IPS-18c (cell line): ENCODE data around the gene STIL.

Source experiments
- H3K4me3 ChIP-seq: 2 replicates; pipeline ENCODE4 v1.7.0; 2013; ENCODE audit warnings: low read depth, mild to moderate bottlenecking, low read length, moderate library complexity; ENCODE audit not compliant: insufficient read depth
- H3K9me3 ChIP-seq: one replicate; pipeline ENCODE4 v1.6.1; 2013; ENCODE audit warnings: mild to moderate bottlenecking, low read length, moderate library complexity; ENCODE audit not compliant: control insufficient read depth, insufficient read depth

STIL gene

DNA sequence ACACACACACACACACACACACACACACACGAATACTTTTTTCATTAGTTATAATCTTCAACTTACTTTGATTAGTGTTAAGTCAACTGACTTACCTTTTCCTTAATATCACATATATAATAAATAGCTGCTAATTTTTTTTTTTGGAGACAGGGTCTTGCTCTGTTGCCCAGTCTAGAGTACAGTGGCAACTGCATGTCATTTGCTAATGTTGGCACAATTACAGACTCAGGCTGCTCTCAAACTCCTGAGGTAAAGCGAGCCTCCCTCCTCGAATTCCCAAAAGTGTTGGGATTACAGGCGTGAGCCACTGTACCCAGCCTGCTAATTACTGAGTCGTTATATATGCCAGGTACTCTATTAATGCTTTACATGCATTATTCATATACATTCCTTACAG, 61.2 kb downstream of the STIL start:
- no peaks in the 10 kb centered on the region for H3K9me3 ChIP-seq
- H3K4me3 ChIP-seq = no peak overlapping the region

DNA sequence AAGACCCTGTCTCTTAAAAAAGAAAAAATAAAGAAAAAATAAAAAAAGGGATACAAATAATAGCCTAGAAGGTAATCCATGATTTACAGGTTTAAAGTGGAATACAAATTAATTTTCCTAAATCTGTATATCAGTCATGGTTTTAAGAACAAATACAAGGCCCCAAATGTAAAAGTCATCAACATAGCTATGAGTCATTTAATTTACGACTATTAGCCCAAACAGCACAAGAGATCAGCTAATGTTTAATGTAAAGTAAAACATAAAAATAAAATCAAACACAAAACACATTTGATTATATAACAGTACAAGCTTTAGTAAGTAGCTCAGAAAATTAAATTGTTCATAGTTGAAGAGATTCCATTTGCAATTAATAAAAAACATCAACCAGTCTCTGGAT, 61.6 kb downstream of the STIL start:
- Histone ChIP-seq H3K9me3 (no peaks in the 10 kb centered on the region), H3K4me3 (no peak overlapping the region)

DNA sequence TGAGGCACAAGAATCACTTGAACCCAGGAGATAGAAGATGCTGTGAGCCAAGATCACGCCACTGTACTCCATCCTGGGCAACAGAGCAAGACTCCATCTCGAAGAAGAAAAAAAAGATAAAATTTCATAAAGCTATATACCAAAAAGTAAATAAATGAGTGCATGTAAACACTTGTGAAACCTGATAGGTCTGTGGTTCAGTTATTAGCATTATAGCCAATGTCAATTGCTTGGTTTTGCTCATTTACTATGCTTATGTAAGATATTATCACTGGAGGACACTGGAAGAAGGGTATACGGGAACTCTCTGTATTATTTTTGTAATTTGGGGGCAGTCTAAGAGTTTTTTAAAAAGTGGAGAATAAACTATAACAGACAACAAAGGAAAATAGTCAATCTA, 64.2 kb downstream of the STIL start:
- Histone ChIP-seq H3K4me3 (no peak overlapping the region), H3K9me3 (no peaks in the 10 kb centered on the region)

GRCh38 chr1:47244339-47244862, 69.5 kb downstream of the STIL start:
- Histone ChIP-seq H3K4me3 (no peak overlapping the region), H3K9me3 (no peaks in the 10 kb centered on the region)

DNA sequence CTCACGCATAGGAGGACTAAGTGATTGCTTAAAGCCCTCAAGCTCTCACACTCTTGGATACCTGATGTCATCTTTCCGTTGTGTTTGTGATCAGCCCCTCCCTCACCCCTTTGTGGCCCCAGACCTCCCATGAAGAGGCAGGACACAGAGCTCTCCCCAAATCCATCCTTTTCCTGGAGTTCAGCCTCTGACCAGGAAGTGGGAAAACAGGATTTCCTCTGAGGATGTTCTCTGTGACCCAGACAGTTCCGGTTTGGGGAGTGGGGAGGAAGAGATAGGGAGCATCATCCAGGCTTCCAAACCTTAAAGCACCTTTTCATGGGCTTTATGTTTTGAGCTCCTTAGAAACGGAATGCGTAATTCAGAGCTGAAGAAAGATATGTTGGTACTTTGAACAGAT, 70.0 kb downstream of the STIL start:
- Histone ChIP-seq H3K9me3 (no peaks in the 10 kb centered on the region), H3K4me3 (no peak overlapping the region; the same call in 1 of the 2 replicates)

DNA sequence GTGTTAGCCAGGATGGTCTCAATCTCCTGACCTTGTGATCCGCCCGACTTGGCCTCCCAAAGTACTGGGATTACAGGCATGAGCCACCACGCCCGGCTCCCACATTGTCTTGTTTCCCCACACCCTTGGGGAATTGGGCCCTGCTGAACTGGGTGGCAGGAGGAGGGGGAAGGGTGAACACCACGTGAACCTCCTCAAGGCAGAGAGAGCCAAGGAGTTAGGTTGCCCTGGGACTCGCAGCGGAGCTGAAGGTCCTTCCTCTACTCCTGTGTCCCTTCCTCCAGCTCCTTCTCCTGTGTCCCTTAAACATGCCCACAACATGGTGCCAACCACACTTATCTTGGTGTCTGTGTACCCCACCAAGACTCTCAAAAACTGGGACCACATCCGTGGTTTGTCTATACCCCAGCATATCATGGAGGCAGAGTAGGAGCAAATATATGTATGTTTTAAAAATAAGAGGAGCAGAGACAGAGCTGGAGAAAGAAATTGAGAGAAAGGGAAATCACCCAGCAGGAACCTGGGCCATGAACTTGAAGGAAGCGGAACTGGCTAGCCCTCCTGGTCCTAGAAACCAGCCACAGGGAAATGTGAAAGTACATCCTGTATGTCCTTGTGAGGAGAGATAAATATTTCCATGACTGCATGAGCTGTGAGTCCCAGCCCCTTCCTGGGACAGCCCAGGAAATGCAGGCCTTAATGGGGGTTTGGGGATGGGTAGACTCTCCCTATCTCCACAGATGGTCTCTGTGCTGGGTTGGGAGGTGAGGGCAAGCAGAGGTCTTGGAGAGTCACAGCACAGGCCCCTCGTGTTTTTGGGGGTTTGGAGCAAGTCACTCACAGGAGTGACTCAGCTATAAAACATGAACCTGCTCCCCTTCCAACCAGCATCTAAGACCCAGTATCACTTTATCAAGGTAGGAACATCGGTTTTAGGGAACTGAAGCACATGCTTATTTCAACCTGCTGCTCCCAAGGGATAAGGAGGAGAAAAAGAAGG, 72.5 kb downstream of the STIL start:
- H3K4me3 ChIP-seq = no peak overlapping the region
- H3K9me3 ChIP-seq = no peaks in the 10 kb centered on the region

- no peak overlapping the region for H3K4me3 ChIP-seq
- peaks cover 4% of the 10 kb centered on the region for H3K9me3 ChIP-seq
Observed at GRCh38 chr1:47238935-47239592, 74.9 kb downstream of the STIL start.

- peaks cover 4% of the 10 kb centered on the region for H3K9me3 ChIP-seq
- H3K4me3 ChIP-seq = no peak overlapping the region
Observed at GRCh38 chr1:47235806-47236205, 78.1 kb downstream of the STIL start.

- Histone ChIP-seq H3K9me3 (peaks cover 4% of the 10 kb centered on the region), H3K4me3 (no peak overlapping the region)
Observed at GRCh38 chr1:47235241-47235681, 78.7 kb downstream of the STIL start.

- H3K4me3 ChIP-seq = no peak overlapping the region
- peaks cover 4% of the 10 kb centered on the region for H3K9me3 ChIP-seq
Observed at GRCh38 chr1:47233186-47233585, 80.8 kb downstream of the STIL start.

GRCh38 chr1:47232187-47232874, 81.6 kb downstream of the STIL start, which contains the start of gene TAL1:
TSS of gene TAL1 (minus strand) at chr1:47232225. CDS start at chr1:47225888, 6,337 bp downstream.
- peak within 1 kb of the TSS; percentile 28; the same call in 1 of the 2 replicates for H3K4me3 ChIP-seq

DNA sequence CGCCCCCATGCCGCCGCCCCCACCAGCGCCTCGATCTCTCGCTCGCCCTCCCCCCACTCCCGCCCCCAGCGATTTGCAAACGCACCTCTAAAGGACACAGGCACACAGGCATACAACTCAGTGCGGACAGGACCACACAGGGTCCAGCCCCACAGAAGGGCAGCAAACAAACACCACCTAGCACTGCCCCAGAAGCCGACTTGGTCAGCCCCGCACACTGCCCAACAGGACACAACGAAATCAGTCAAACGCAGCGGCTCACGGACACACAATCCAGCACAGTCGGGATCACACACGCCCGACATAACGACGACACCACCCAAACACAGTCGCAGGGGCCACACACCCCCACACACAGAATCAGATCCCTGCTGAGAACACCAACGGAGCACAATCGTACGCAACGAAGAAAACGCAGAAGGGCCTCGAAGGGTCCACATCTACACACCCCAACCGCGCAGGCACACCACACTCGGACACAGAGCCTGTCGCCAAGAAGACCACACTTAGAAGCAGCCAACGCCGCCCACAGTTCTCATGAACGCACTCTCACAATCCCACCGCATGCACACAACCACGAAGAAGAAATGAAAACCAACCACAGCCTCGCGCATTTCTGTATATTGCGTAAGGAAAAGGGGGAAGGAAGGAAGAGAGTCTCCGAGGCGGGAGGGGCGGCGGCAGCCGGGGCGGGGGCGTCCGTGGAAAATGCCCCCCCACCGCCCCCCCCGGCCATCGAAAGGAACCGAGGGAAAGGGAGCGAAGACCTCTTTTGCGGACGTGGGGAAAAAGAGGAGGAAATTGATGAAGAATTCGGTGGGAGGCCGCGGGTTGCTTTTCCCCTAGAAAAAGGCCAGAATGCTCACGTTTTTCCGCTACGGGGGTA, 82.4 kb downstream of the STIL start:
- Histone ChIP-seq H3K9me3 (peaks cover 4% of the 10 kb centered on the region), H3K4me3 (peak overlapping the region; percentile 28; the same call in 1 of the 2 replicates)

More at GRCh38 chr1:47232187-47232874, 81.6 kb downstream of the STIL start, which contains the start of gene TAL1:
- peaks cover 4% of the 10 kb centered on the region for H3K9me3 ChIP-seq

GRCh38 chr1:47230692-47231300, 83.2 kb downstream of the STIL start:
- Histone ChIP-seq H3K9me3 (peaks cover 4% of the 10 kb centered on the region), H3K4me3 (no peak overlapping the region; the same call in 1 of the 2 replicates)

DNA sequence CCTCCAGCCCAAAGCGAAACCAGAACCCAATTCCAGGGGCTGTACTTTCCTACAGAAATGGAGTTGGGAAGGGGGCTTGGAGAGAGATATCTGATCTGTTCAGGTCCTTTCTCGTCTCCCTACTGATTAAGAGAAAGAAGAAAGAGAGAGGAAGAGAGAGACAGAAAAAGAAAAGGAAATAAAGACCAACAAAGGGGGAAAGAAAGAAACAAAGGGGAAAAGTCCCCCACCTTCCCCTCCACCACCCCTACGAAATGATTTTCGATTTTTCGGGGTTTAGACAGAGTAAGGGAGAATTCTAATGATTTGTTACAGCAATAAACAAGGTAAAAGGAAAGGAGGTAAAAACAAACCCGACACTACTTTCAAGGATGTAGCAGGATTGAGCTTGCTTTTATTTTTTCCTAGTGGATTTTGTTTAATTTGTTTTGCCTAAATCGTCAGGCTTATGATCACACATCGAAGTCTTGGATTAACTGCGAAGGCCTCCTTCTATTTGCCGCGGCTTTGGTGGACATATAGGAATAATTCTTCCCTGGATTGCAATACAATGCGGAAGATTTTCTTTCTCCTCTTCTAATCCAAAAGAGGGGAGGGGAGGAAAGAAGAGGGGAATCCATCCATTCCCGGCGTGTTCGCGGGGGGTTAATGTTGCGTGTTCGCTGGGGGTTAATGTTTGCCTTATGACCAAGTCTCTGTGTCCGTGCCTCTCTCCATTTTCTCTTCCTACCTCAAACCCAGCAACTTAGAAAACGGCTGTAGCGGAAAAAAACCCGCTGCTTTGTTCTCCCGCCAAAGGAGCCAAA, 83.9 kb downstream of the STIL start:
- H3K4me3 ChIP-seq = 0 out of 2 replicates have a peak overlapping the region, but pooled peaks have one; percentile 34
- H3K9me3 ChIP-seq = no peaks in the 10 kb centered on the region
